SK-N-SH treated with all-trans-retinoic acid at 6 μM for 48 hours (cell line): ENCODE data around the gene NRAP.

Experiments
- ESRRG ChIP-seq: fragments of 250-450 bp; sonication (Bioruptor Pico); IDR thresholded peaks from 2 replicates; pipeline ENCODE4 v1.6.1; 2021; ENCODE audit warnings: mild to moderate bottlenecking
- ISL1 ChIP-seq: fragments of 250-450 bp; sonication (Bioruptor Pico); IDR thresholded peaks from 2 replicates; pipeline ENCODE4 v2.1.2; 2022; ENCODE audit warnings: mild to moderate bottlenecking, moderate library complexity
- TOX ChIP-seq: fragments of 250-450 bp; sonication (Bioruptor Pico); IDR thresholded peaks from 2 replicates; pipeline ENCODE4 v1.8.0; 2021; ENCODE audit warnings: mild to moderate bottlenecking, moderate library complexity, borderline replicate concordance
- ZFP30 ChIP-seq: fragments of 450-650 bp; formaldehyde crosslinking; IDR thresholded peaks from 2 replicates; pipeline ENCODE4 v1.5.0; 2022; ENCODE audit warnings: mild to moderate bottlenecking, moderate library complexity
- ZNF565 ChIP-seq: fragments of 450-650 bp; formaldehyde crosslinking; conservative IDR thresholded peaks from 2 replicates; pipeline ENCODE4 v1.5.0; 2020; ENCODE audit warnings: low read depth, mild to moderate bottlenecking, moderate library complexity
- ZNF70 ChIP-seq: fragments of 450-650 bp; formaldehyde crosslinking; IDR thresholded peaks from 2 replicates; pipeline ENCODE4 v1.5.0; 2020; ENCODE audit warnings: mild to moderate bottlenecking, moderate library complexity
- ZNF8 ChIP-seq: fragments of 450-650 bp; formaldehyde crosslinking; IDR thresholded peaks from 2 replicates; pipeline ENCODE4 v1.5.0; 2020; ENCODE audit warnings: mild to moderate bottlenecking, moderate library complexity
- TF ChIP-seq, protein P1 (sequence below): fragments of 250-450 bp; sonication (Bioruptor Pico); IDR thresholded peaks from 2 replicates; pipeline ENCODE4 v1.5.0; 2020; ENCODE audit warnings: mild to moderate bottlenecking, moderate library complexity
- TF ChIP-seq, protein P2 (sequence below): fragments of 250-450 bp; sonication (Bioruptor Pico); IDR thresholded peaks from 2 replicates; pipeline ENCODE4 v1.8.0; 2020; ENCODE audit warnings: mild to moderate bottlenecking, moderate library complexity, borderline replicate concordance

GRCh38 chr10:113625461-113626186 lies 38.2 kb downstream of the NRAP start:
- TF ChIP-seq, protein P1, sequence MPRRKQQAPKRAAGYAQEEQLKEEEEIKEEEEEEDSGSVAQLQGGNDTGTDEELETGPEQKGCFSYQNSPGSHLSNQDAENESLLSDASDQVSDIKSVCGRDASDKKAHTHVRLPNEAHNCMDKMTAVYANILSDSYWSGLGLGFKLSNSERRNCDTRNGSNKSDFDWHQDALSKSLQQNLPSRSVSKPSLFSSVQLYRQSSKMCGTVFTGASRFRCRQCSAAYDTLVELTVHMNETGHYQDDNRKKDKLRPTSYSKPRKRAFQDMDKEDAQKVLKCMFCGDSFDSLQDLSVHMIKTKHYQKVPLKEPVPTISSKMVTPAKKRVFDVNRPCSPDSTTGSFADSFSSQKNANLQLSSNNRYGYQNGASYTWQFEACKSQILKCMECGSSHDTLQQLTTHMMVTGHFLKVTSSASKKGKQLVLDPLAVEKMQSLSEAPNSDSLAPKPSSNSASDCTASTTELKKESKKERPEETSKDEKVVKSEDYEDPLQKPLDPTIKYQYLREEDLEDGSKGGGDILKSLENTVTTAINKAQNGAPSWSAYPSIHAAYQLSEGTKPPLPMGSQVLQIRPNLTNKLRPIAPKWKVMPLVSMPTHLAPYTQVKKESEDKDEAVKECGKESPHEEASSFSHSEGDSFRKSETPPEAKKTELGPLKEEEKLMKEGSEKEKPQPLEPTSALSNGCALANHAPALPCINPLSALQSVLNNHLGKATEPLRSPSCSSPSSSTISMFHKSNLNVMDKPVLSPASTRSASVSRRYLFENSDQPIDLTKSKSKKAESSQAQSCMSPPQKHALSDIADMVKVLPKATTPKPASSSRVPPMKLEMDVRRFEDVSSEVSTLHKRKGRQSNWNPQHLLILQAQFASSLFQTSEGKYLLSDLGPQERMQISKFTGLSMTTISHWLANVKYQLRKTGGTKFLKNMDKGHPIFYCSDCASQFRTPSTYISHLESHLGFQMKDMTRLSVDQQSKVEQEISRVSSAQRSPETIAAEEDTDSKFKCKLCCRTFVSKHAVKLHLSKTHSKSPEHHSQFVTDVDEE (CRISPR knock-in tag), result no peak
- TF ChIP-seq ZNF8 (CRISPR knock-in tag), result no peak
- TF ChIP-seq ZFP30 (CRISPR knock-in tag), result no peak
- no peak for TF ChIP-seq ZNF70 (CRISPR knock-in tag)
- TF ChIP-seq ZNF565 (CRISPR knock-in tag), result no peak
- TF ChIP-seq, protein P2, sequence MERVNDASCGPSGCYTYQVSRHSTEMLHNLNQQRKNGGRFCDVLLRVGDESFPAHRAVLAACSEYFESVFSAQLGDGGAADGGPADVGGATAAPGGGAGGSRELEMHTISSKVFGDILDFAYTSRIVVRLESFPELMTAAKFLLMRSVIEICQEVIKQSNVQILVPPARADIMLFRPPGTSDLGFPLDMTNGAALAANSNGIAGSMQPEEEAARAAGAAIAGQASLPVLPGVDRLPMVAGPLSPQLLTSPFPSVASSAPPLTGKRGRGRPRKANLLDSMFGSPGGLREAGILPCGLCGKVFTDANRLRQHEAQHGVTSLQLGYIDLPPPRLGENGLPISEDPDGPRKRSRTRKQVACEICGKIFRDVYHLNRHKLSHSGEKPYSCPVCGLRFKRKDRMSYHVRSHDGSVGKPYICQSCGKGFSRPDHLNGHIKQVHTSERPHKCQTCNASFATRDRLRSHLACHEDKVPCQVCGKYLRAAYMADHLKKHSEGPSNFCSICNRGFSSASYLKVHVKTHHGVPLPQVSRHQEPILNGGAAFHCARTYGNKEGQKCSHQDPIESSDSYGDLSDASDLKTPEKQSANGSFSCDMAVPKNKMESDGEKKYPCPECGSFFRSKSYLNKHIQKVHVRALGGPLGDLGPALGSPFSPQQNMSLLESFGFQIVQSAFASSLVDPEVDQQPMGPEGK, result no peak
- TF ChIP-seq ISL1 (CRISPR knock-in tag), result no peak
- no peak for TF ChIP-seq ESRRG (CRISPR knock-in tag)
- TF ChIP-seq TOX, result no peak
